ENCODE measurements around the gene CD72.
"Not testable (repeated sequence)": the region's sequence is repeated elsewhere in the genome, so short reads cannot be mapped to it uniquely, and the experiment has no call there.

DNA sequence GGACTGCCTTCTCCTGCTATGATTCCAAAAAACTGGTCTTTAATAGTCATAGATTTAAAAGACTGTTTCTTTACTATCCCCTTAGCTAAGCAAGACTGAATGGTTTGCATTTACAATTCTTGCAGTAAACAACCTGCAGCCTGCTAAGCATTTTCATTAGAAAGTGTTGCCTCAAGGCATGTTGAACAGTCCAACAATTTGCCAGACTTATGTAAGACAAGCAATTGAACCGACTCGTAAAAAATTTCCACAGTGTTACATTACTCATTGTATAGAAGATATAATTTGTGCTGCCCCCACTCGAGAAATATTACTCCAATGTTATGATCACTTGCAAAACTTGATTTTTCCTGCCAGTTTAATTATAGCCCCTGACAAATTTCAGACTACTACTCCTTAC, 33.5 kb downstream of the CD72 start:
- TF ChIP-seq, protein P1, sequence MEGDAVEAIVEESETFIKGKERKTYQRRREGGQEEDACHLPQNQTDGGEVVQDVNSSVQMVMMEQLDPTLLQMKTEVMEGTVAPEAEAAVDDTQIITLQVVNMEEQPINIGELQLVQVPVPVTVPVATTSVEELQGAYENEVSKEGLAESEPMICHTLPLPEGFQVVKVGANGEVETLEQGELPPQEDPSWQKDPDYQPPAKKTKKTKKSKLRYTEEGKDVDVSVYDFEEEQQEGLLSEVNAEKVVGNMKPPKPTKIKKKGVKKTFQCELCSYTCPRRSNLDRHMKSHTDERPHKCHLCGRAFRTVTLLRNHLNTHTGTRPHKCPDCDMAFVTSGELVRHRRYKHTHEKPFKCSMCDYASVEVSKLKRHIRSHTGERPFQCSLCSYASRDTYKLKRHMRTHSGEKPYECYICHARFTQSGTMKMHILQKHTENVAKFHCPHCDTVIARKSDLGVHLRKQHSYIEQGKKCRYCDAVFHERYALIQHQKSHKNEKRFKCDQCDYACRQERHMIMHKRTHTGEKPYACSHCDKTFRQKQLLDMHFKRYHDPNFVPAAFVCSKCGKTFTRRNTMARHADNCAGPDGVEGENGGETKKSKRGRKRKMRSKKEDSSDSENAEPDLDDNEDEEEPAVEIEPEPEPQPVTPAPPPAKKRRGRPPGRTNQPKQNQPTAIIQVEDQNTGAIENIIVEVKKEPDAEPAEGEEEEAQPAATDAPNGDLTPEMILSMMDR (IDR thresholded peaks at IDR 0.05) = not testable (repeated sequence)
- not testable (repeated sequence) for TF ChIP-seq POLR2A (IDR thresholded peaks at IDR 0.05)
